Stimulated activated CD4-positive, alpha-beta T cell treated with anti-CD3 and anti-CD28 coated beads, Interleukin-4, amount 100 ng/mL, for 1 hour (primary cell): ENCODE data around the gene RPL23.
"Not testable (repeated sequence)": the region's sequence is repeated elsewhere in the genome, so short reads cannot be mapped to it uniquely, and the experiment has no call there.

Experiments
- DNase-seq: peaks from one replicate; pipeline ENCODE4 v3.0.0-alpha.2; 2020

Gene RPL23

DNA sequence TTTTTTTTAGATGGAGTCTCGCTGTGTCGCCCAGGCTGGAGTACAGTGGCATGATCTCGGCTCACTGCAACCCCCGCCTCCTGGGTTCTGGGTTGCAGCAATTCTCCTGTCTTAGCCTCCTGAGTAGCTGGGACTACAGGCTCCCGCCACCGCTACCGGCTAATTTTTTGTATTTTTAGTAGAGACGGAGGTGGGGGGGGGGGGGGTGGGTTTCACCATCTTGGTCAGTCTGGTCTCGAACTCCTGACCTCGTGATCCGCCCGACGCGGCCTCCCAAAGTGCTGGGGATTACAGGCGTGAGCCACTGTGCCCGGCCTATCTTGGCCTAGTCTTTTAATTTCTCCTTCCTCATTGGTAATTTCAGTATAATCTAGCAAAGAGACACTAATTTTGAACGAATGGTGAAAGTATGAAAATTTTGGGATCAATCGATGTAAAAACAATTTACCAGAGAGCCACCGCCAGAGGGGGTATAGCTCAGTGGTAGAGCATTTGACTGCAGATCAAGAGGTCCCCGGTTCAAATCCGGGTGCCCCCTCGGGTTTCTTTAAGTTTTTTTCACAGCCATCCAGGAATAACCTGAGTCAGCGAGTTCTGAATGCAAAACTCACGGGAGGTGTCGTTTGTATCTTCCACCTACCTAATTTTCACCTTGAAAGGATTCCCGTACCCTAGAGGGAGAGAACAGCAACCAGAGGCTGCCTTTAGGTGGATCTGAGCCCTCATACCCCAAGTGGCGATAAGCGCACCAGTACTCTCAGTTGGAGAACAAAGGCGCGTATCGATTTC lies 13.9 kb upstream of the RPL23 start:
- DNase-seq, result peak; percentile 75

- DNase-seq, result no peak
These were observed 11.3 kb upstream of the RPL23 start for GRCh38 chr17:38864636-38865398.

DNA sequence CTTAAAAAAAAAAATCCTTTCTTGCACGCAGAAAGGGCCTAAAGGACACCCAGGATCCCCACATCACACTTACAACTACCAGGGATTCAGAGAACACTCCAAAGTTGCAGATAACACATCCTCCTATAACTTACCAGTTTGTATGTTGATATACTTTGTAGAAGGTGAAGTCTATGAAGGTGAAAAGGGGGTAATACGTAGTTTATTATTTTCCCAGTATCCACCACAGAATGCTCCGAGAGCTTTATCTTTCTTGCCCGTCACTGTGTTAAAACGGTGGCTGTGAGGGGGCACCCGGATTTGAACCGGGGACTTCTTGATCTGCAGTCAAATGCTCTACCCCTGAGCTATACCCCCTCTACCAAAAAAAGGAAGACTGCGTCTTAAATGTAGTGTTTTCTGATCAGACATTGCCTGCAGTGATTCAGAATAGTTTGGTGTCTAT lies 7.9 kb upstream of the RPL23 start:
- no peak for DNase-seq

DNA sequence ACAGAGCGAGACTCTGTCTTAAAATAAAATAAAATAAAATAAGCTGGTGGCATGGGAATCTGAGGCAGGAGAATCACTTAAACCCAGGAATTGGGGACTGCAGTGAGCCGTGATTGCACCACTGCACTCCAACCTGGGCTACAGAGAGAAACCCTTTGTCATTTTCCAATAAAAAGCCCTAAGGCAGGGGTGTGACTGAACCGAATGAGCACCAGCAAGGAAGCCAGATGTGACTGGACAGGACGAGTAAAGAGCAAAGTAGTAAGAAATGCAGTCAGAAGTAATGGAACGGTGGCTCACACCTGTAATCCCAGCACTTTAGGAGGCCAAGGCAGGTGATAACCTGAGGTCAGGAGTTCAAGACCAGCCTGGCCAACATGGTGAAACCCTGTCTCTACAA lies 3.8 kb upstream of the RPL23 start:
- DNase-seq, result no peak

GRCh38 chr17:38855101-38855714 lies 1.7 kb upstream of the RPL23 start:
- DNase-seq, result not testable (repeated sequence)

GRCh38 chr17:38852771-38853291 lies 690 bp downstream of the RPL23 start:
- no peak for DNase-seq

GRCh38 chr17:38851434-38851833 lies 2.1 kb downstream of the RPL23 start:
- DNase-seq, result no peak

GRCh38 chr17:38850374-38850773 lies 3.1 kb downstream of the RPL23 start:
- no peak for DNase-seq

DNA sequence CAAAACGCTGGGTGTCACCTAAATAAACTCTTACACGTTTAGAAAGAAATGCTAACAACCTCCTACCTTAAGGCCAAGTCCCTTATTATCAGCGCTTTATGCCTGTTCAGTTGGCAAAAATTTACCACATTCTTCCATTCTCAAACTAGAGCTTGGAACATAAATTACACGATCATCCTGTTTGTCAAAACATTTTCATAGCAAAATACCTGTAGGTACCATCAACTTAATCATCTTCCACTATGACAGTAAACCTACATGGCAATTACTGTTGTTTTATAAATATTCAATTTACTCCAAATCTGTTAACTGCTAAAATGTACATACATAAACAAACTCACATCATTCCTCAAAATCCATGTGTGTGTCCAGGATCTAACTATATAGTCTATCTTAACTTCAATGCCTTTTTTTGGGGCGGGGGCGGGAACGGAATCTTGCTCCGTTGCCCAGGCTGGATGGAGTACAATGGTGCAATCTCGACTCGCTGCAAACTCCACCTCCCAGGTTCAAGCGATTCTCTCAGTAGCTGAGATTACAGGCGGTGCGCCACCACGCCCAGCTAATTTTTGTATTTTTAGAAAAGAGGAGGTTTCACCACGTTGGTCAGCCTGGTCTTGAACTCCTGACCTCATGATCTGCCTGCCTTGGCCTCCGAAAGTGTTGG lies 4.4 kb downstream of the RPL23 start:
- no peak for DNase-seq

DNA sequence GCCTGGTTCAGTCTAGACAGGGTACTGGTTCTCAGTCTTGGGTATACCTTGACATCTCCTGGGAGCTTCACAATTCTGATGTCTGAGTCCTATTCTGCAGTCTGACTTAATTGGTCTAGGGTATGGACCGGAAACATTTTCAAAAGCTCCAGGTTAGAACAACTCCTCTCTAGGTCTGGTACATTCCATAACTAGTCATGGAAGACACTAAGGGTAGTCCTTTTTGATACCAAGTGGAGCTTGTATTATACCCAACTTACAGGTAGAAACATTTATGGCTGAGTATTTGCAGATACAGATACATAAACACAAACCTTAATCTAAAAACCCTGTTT lies 5.0 kb downstream of the RPL23 start:
- no peak for DNase-seq

DNA sequence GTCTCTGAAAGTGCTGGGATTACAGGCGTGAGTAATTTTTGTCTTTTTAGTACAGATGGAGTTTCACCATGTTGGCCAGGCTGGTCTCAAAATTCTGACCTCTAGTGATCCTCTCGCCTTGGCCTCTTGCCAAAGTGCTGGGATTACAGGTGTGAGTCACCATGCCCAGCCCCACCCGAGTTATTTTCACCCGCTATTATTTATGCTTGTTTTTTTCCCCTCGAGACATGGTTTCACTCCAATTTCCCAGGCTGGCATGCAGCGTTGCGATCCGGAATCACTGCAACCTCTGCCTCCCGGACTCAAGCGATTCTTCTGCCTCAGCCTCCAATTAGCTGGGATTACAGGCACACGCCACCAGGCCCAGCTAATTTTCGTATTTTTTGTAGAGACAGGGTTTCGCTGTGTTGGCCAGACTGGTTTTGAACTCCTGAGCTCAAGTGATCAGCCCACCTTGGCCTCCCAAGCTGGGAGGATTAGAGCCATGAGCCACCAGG lies 9.2 kb downstream of the RPL23 start:
- no peak for DNase-seq

DNA sequence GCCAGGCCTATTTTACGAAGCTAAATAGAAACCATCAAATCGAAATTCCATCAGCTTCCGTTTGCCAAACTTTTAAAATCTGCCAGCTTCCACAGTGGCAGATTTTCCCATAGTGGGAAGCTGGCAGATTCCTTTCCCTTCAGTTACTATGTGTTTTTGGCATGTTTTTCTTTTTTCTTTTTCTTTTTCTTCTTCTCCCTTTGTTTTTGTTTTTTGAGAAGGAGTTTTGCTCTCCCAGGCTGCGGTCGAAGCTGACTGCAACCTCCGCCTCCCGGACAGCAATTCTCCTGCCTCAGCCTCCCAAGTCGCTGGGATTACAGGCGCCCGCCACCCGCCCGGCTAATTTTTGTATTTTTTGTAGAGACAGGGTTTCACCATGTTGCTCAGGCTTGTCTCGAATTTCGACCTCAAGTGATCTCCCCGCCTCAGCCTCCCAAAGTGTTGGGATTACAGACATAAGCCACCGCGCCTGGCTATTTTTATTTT lies 27.7 kb downstream of the RPL23 start:
- no peak for DNase-seq

GRCh38 chr17:38824899-38825761 lies 28.4 kb downstream of the RPL23 start, which contains the start of gene CWC25:
CWC25 (minus strand) TSS chr17:38825321; CDS start chr17:38825183, 138 bp downstream.
- DNase-seq, result peak; percentile 94

- DNase-seq, result no peak
These were observed 37.8 kb downstream of the RPL23 start for GRCh38 chr17:38815576-38816193.

DNA sequence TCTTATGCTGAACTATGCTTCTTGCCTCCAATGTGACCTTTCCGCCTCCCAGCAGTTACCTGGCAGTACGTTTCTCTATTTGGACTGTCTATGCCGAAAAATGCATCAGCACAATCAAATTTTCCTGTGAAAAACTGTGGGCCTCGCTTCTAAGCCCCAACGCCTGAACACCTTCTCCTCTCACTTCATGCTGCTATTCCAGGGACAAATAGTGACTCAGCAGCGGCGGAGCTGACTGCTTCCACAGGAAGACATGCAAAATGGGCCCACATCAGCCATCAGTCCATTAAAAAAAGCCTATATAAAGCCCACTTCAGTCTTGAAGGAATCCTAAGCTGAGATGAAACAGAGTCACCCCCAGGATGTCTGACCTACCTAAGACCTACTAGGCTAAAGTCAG lies 43.7 kb downstream of the RPL23 start:
- no peak for DNase-seq

GRCh38 chr17:38800237-38800760 lies 53.2 kb downstream of the RPL23 start:
- no peak for DNase-seq

- DNase-seq, result peak; percentile 81
These were observed 53.9 kb downstream of the RPL23 start, which contains the start of gene PIP4K2B for GRCh38 chr17:38799501-38800236. PIP4K2B (minus strand) TSS chr17:38799556; CDS start chr17:38799424, 132 bp downstream.

DNA sequence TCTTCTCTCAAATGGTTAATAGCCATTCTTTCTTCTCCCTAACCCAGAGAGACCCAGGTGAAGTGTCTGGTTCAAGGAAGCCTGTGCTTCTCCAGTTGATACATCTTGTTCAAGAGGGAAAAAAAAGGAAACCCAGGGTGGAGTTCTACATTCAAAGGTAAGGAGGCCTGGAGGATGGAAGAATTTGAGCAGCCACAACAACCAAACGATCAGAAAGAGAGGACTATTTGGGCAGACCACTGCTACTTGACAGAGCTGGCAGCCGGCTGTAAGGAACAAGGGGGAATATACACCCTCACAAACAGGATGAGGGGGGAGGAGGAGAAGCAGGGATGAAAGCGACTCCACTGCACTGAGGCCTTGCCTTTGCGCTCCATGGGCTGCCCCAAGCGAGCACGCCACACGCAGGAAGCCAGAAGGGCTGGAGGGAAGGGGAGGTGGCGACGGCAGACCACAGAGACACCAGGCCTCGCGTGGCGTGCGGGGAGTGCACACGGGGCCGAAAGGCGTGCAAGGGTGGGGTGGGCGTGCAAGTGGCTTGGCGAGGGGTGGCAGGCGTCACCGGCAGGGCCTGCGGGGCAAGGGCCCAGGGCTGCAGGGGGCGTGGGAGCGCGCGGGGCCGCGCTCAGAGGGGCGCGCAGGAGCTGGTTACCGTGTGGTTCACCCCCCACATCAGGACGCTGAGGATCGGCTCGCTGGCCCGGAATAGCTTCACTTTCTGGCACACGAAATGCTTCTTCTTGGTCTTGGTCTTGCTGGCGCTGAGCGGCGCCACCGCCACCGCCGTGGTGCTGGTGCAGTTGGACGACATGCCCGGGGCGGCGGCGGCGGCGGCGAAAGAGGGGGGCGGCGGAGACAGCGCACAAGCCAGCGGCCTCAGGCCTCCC lies 54.7 kb downstream of the RPL23 start:
- DNase-seq, result peak; percentile 44
